GM21360 (cell line): ENCODE data around the gene PLXNA4.

Experiments
- ATAC-seq: cut with Tn5 transposase; IDR thresholded peaks from one replicate; pipeline ENCODE4 v1.9.1; 2021; ENCODE audit warnings: mild to moderate bottlenecking, moderate library complexity; ENCODE audit not compliant: unreplicated experiment

PLXNA4 gene

GRCh38 chr7:132504852-132505251 is 71.4 kb downstream of the PLXNA4 start:
- no peak for ATAC-seq

GRCh38 chr7:132504071-132504470 is 72.2 kb downstream of the PLXNA4 start:
- no peak for ATAC-seq

- ATAC-seq = no peak
These were observed 72.9 kb downstream of the PLXNA4 start for GRCh38 chr7:132503415-132503814.

- no peak for ATAC-seq
These were observed 74.3 kb downstream of the PLXNA4 start for GRCh38 chr7:132501956-132502355.

GRCh38 chr7:132500727-132501440 is 75.4 kb downstream of the PLXNA4 start:
- no peak for ATAC-seq

- no peak for ATAC-seq
These were observed 76.8 kb downstream of the PLXNA4 start for GRCh38 chr7:132499487-132499886.

- no peak for ATAC-seq
These were observed 77.2 kb downstream of the PLXNA4 start for GRCh38 chr7:132499065-132499464.

GRCh38 chr7:132498319-132498718 is 78.0 kb downstream of the PLXNA4 start:
- no peak for ATAC-seq

GRCh38 chr7:132497098-132497497 is 79.2 kb downstream of the PLXNA4 start:
- ATAC-seq = no peak

- no peak for ATAC-seq
These were observed 80.3 kb downstream of the PLXNA4 start for GRCh38 chr7:132495936-132496335.

GRCh38 chr7:132494474-132494873 is 81.8 kb downstream of the PLXNA4 start:
- no peak for ATAC-seq

GRCh38 chr7:132492823-132493445 is 83.3 kb downstream of the PLXNA4 start:
- ATAC-seq = no peak

GRCh38 chr7:132491391-132491945 is 84.8 kb downstream of the PLXNA4 start:
- no peak for ATAC-seq

- no peak for ATAC-seq
These were observed 85.8 kb downstream of the PLXNA4 start for GRCh38 chr7:132490474-132490873.

GRCh38 chr7:132489776-132490237 is 86.5 kb downstream of the PLXNA4 start:
- no peak for ATAC-seq

- ATAC-seq = no peak
These were observed 87.5 kb downstream of the PLXNA4 start for GRCh38 chr7:132488634-132489302.

- ATAC-seq = no peak
These were observed 90.0 kb downstream of the PLXNA4 start for GRCh38 chr7:132486274-132486610.

- ATAC-seq = no peak
These were observed 90.5 kb downstream of the PLXNA4 start for GRCh38 chr7:132485600-132486273.

GRCh38 chr7:132485136-132485535 is 91.1 kb downstream of the PLXNA4 start:
- no peak for ATAC-seq

GRCh38 chr7:132482866-132483265 is 93.4 kb downstream of the PLXNA4 start:
- ATAC-seq = no peak

GRCh38 chr7:132480534-132480933 is 95.7 kb downstream of the PLXNA4 start:
- no peak for ATAC-seq
